ENCODE results near the gene ZBTB5.

DNA sequence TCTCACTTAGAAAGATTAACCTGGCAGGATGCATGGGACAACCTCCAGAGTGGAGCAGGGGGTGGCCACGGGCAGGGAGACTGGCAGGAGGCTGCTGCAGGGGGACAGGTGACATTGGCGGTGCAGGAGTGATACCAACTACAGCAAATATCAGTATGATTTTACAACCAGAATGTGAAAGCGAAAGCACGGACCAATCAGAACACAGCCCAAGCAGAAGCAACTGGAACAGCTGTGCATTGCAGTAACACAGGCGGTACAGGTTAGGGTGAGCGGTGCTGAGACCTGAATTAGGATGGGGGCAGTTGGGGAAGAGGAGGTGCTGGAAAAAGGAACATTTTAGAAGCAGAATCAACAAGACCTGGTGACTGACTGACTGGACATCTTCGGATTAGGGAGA is 49.7 kb upstream of the ZBTB5 start:
- TF ChIP-seq POLR2A (IDR thresholded peaks at IDR 0.05; ENCODE audit: low read depth, low read length), result no peak
- TF ChIP-seq, protein P1, sequence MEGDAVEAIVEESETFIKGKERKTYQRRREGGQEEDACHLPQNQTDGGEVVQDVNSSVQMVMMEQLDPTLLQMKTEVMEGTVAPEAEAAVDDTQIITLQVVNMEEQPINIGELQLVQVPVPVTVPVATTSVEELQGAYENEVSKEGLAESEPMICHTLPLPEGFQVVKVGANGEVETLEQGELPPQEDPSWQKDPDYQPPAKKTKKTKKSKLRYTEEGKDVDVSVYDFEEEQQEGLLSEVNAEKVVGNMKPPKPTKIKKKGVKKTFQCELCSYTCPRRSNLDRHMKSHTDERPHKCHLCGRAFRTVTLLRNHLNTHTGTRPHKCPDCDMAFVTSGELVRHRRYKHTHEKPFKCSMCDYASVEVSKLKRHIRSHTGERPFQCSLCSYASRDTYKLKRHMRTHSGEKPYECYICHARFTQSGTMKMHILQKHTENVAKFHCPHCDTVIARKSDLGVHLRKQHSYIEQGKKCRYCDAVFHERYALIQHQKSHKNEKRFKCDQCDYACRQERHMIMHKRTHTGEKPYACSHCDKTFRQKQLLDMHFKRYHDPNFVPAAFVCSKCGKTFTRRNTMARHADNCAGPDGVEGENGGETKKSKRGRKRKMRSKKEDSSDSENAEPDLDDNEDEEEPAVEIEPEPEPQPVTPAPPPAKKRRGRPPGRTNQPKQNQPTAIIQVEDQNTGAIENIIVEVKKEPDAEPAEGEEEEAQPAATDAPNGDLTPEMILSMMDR (conservative IDR thresholded peaks at IDR 0.05; ENCODE audit: low read depth, low read length), result no peak

Measured in IMR-90 (cell line).